Rectal smooth muscle tissue (tissue), 1 donor: ENCODE results near the gene ARV1.
"Not testable (repeated sequence)": the region's sequence is repeated elsewhere in the genome, so short reads cannot be mapped to it uniquely, and the experiment has no call there.

Experiments used
- H3K27ac ChIP-seq: one replicate; pipeline ENCODE4 v1.7.0; 2013; ENCODE audit warnings: low read depth, low read length, inconsistent platforms
- H3K27me3 ChIP-seq: one replicate; pipeline ENCODE4 v1.7.0; 2013; ENCODE audit warnings: low read length; ENCODE audit not compliant: control insufficient read depth, insufficient read depth
- H3K36me3 ChIP-seq: one replicate; pipeline ENCODE4 v1.7.0; 2013; ENCODE audit warnings: low read length; ENCODE audit not compliant: control insufficient read depth, insufficient read depth
- H3K4me1 ChIP-seq: one replicate; pipeline ENCODE4 v1.7.0; 2013; ENCODE audit warnings: low read length; ENCODE audit not compliant: control insufficient read depth, insufficient read depth
- H3K4me3 ChIP-seq: one replicate; pipeline ENCODE4 v1.7.0; 2013; ENCODE audit warnings: low read length
- H3K9ac ChIP-seq: one replicate; pipeline ENCODE4 v1.7.0; 2013; ENCODE audit warnings: low read length

ARV1 gene

GRCh38 chr1:231027136-231027925 is 48.4 kb downstream of the ARV1 start:
- Histone ChIP-seq H3K4me1 (no peaks in the 10 kb centered on the region), H3K36me3 (no peaks in the 10 kb centered on the region), H3K27ac (no peak overlapping the region), H3K4me3 (no peak overlapping the region), H3K27me3 (no peaks in the 10 kb centered on the region), H3K9ac (no peak overlapping the region)

- Histone ChIP-seq H3K4me3 (no peak overlapping the region), H3K36me3 (no peaks in the 10 kb centered on the region), H3K27me3 (no peaks in the 10 kb centered on the region), H3K27ac (no peak overlapping the region), H3K4me1 (no peaks in the 10 kb centered on the region), H3K9ac (no peak overlapping the region)
These were observed 49.1 kb downstream of the ARV1 start for GRCh38 chr1:231027971-231028370.

GRCh38 chr1:231028682-231029081 is 49.8 kb downstream of the ARV1 start:
- Histone ChIP-seq H3K27me3 (no peaks in the 10 kb centered on the region), H3K36me3 (no peaks in the 10 kb centered on the region), H3K9ac (no peak overlapping the region), H3K4me1 (no peaks in the 10 kb centered on the region), H3K27ac (no peak overlapping the region), H3K4me3 (no peak overlapping the region)

GRCh38 chr1:231029247-231029646 is 50.4 kb downstream of the ARV1 start:
- not testable (repeated sequence) for H3K4me1 ChIP-seq, H3K27me3 ChIP-seq, H3K27ac ChIP-seq, H3K9ac ChIP-seq, H3K36me3 ChIP-seq, H3K4me3 ChIP-seq

GRCh38 chr1:231029841-231030240 is 50.9 kb downstream of the ARV1 start:
- no peaks in the 10 kb centered on the region for H3K36me3 ChIP-seq
- H3K4me3 ChIP-seq = no peak overlapping the region
- no peak overlapping the region for H3K27ac ChIP-seq
- no peaks in the 10 kb centered on the region for H3K4me1 ChIP-seq
- H3K27me3 ChIP-seq = no peaks in the 10 kb centered on the region
- H3K9ac ChIP-seq = no peak overlapping the region

- Histone ChIP-seq H3K27ac (no peak overlapping the region), H3K4me3 (no peak overlapping the region), H3K36me3 (no peaks in the 10 kb centered on the region), H3K9ac (no peak overlapping the region), H3K4me1 (no peaks in the 10 kb centered on the region), H3K27me3 (no peaks in the 10 kb centered on the region)
These were observed 54.1 kb downstream of the ARV1 start for GRCh38 chr1:231032963-231033362.

- Histone ChIP-seq H3K27me3 (no peaks in the 10 kb centered on the region), H3K4me1 (no peaks in the 10 kb centered on the region), H3K36me3 (no peaks in the 10 kb centered on the region), H3K27ac (no peak overlapping the region), H3K4me3 (no peak overlapping the region), H3K9ac (no peak overlapping the region)
These were observed 56.9 kb downstream of the ARV1 start for GRCh38 chr1:231035799-231036198.

GRCh38 chr1:231036416-231036815 is 57.5 kb downstream of the ARV1 start:
- Histone ChIP-seq H3K9ac (no peak overlapping the region), H3K36me3 (no peaks in the 10 kb centered on the region), H3K4me3 (no peak overlapping the region), H3K27me3 (no peaks in the 10 kb centered on the region), H3K27ac (no peak overlapping the region), H3K4me1 (no peaks in the 10 kb centered on the region)

GRCh38 chr1:231037585-231038517 is 59.0 kb downstream of the ARV1 start:
- no peak overlapping the region for H3K9ac ChIP-seq
- H3K27me3 ChIP-seq = no peaks in the 10 kb centered on the region

GRCh38 chr1:231039161-231040018 is 60.5 kb downstream of the ARV1 start:
- H3K27ac ChIP-seq = no peak overlapping the region
- no peaks in the 10 kb centered on the region for H3K4me1 ChIP-seq
- peak overlapping the region; percentile 1 for H3K9ac ChIP-seq
- H3K36me3 ChIP-seq = no peaks in the 10 kb centered on the region
- H3K4me3 ChIP-seq = peak overlapping the region; percentile 62
- H3K27me3 ChIP-seq = no peaks in the 10 kb centered on the region

More at GRCh38 chr1:231037585-231038517, 59.0 kb downstream of the ARV1 start:
- Histone ChIP-seq H3K27ac (no peak overlapping the region), H3K36me3 (no peaks in the 10 kb centered on the region), H3K4me3 (no peak overlapping the region), H3K4me1 (no peaks in the 10 kb centered on the region)

GRCh38 chr1:231040019-231040799 is 61.3 kb downstream of the ARV1 start, which contains the start of gene FAM89A:
Gene FAM89A (minus strand): TSS chr1:231040254. CDS start chr1:231040211, 43 bp downstream.
- no peaks in the 10 kb centered on the region for H3K4me1 ChIP-seq
- H3K27ac ChIP-seq = no peak within 1 kb of the TSS
- H3K9ac ChIP-seq = peak within 1 kb of the TSS; percentile 1
- no peaks in the 10 kb centered on the region for H3K36me3 ChIP-seq
- peak within 1 kb of the TSS; percentile 68 for H3K4me3 ChIP-seq
- no peaks in the 10 kb centered on the region for H3K27me3 ChIP-seq
